ENCODE measurements around the gene WDR81. TPM values are rescaled to one million over a fixed set of nuclear protein-coding genes. Genes with fewer than 3 reads are reported as not detected.
"Not testable (repeated sequence)": the region's sequence is repeated elsewhere in the genome, so short reads cannot be mapped to it uniquely, and the experiment has no call there.

Gene WDR81
- total and polyA plus RNA-seq, 11 donors, result 7.2 to 29.0 (median 9.3) TPM

DNA sequence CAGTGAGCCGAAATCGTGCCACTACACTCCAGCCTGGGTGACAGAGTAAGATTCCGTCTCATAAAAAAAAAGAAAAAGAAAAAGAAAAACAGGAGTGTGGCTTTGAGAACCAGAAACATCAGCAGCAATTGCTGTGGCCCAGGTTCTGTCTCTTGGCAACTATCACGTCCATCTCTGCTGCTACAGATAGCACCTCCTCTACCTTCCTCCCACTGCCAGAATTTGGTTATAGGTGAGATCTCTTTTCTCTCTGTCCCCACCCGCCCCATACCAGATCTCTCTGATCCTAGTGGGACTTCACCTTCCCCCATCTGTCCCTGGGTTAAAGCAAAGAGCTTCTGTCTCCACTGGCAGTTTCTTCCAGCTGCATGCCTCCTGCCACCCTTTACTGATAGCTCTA, 17.4 kb upstream of the WDR81 start:
- DNase-seq, result no peak
- H3K9me3 ChIP-seq, result no peaks in the 10 kb centered on the region

DNA sequence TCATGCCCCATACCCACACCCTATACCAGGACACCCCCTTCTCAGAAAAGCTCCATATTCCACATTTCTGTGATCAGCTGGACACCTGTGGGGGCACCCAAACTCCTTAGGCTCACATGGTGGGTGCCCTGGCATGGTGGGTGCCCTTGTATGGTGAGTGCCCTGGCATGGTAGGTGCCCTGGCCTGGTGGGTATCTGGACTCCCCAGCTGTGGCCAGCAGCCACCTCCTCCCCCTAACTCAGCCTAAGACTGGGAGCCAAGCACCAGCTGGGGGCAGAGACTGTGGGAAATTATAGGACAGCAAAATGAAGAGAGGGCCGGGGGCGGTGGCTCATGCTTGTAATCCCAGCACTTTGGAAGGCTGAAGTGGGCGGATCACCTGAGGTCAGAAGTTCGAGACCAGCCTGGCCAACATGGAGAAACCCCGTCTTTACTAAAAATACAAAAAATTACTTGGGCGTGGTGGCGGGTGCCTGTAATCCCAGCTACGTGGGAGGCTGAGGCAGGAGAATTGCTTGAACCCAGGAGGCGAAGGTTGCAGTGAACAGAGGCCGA, 15.6 kb upstream of the WDR81 start:
- Histone ChIP-seq H3K4me3 (peak overlapping the region in 1 of 12 donors; percentile 98), H3K4me1 (peaks cover 2 to 46% (median 35%) of the 10 kb centered on the region in 12 donors), H3K36me3 (peaks cover 0 to 32% (median 29%) of the 10 kb centered on the region in 9 donors)
- WGBS, 4 donors, result 90 to 95% (median 93%) methylated on average over 10 of the region's 10 CpGs
- not testable (repeated sequence) for H3K27me3 ChIP-seq, DNase-seq, ATAC-seq, H3K9me3 ChIP-seq, H3K27ac ChIP-seq
- intact Hi-C loops (cut with DNase I), result loop anchor here in 1 of 10 donors (5.0 kb wide), 1 partner anchor 37 kb away; no protein-coding TSS in a partner anchor

More for the DNA sequence above, 17.4 kb upstream of the WDR81 start:
- no peaks in the 10 kb centered on the region for H3K27me3 ChIP-seq
- no peak overlapping the region for H3K27ac ChIP-seq
- WGBS, 4 donors, result 92 to 93% (median 93%) methylated on average over 5 of the region's 5 CpGs
- H3K4me1 ChIP-seq, result peaks cover 0 to 29% (median 20%) of the 10 kb centered on the region in 12 donors
- ATAC-seq, result no peak
- TF ChIP-seq POLR2A (IDR thresholded peaks at IDR 0.05), result no peak
- TF ChIP-seq, protein P1, sequence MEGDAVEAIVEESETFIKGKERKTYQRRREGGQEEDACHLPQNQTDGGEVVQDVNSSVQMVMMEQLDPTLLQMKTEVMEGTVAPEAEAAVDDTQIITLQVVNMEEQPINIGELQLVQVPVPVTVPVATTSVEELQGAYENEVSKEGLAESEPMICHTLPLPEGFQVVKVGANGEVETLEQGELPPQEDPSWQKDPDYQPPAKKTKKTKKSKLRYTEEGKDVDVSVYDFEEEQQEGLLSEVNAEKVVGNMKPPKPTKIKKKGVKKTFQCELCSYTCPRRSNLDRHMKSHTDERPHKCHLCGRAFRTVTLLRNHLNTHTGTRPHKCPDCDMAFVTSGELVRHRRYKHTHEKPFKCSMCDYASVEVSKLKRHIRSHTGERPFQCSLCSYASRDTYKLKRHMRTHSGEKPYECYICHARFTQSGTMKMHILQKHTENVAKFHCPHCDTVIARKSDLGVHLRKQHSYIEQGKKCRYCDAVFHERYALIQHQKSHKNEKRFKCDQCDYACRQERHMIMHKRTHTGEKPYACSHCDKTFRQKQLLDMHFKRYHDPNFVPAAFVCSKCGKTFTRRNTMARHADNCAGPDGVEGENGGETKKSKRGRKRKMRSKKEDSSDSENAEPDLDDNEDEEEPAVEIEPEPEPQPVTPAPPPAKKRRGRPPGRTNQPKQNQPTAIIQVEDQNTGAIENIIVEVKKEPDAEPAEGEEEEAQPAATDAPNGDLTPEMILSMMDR (IDR thresholded peaks at IDR 0.05), result no peak
- intact Hi-C loops (cut with DNase I), result loop anchor here in 1 of 10 donors (5.0 kb wide), 1 partner anchor 35 kb away; no protein-coding TSS in a partner anchor
- H3K4me3 ChIP-seq, result no peak overlapping the region
- H3K36me3 ChIP-seq, result peaks cover 0 to 14% (median 12%) of the 10 kb centered on the region in 9 donors

DNA sequence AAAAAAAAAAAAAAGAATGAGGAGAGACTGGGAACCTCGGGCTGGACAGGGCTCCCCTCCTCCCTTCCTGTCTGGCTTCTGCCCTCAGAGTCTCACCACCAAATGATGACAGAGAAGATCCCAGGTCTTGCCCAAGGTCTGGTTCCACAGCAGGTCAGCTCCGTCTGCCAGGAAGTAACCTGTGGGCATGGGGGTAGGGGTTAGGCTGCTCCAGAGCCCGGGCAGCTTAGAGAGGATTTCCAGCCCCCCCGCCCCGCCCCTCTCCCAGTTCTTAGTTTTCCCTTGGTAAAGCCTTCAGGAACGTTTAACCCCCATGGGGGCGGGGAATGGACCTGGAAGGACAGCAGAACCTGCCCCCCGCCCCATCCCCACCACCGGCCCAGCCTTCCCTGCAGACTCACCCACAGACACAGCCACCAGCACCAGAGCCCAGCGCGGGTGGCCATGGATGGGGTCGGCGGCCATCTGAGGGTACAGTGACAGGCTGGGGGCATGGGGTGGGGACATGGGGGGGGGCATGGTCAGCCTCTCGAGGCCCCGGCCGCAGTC, 15.0 kb upstream of the WDR81 start:
- Histone ChIP-seq H3K36me3 (peaks cover 0 to 37% (median 32%) of the 10 kb centered on the region in 9 donors), H3K27ac (peak overlapping the region in 10 of 12 donors; percentile 64 to 88 (median 81)), H3K9me3 (no peaks in the 10 kb centered on the region), H3K4me1 (peaks cover 4 to 51% (median 39%) of the 10 kb centered on the region in 12 donors), H3K27me3 (no peaks in the 10 kb centered on the region), H3K4me3 (peak overlapping the region; percentile 57 to 98 (median 75))
- 7 to 21% (median 12%) methylated on average over 6 to 16 of the region's 16 CpGs for WGBS, 4 donors
- DNase-seq (peak in 1 of 5 donors; percentile 35), ATAC-seq (peak in 1 of 4 donors; percentile 8)
- intact Hi-C loops (cut with DNase I), result loop anchor here in 1 of 10 donors (5.0 kb wide), 1 partner anchor 37 kb away; no protein-coding TSS in a partner anchor
- TF ChIP-seq, protein P1 (IDR thresholded peaks at IDR 0.05), result no peak
- TF ChIP-seq POLR2A (IDR thresholded peaks at IDR 0.05), result no peak

DNA sequence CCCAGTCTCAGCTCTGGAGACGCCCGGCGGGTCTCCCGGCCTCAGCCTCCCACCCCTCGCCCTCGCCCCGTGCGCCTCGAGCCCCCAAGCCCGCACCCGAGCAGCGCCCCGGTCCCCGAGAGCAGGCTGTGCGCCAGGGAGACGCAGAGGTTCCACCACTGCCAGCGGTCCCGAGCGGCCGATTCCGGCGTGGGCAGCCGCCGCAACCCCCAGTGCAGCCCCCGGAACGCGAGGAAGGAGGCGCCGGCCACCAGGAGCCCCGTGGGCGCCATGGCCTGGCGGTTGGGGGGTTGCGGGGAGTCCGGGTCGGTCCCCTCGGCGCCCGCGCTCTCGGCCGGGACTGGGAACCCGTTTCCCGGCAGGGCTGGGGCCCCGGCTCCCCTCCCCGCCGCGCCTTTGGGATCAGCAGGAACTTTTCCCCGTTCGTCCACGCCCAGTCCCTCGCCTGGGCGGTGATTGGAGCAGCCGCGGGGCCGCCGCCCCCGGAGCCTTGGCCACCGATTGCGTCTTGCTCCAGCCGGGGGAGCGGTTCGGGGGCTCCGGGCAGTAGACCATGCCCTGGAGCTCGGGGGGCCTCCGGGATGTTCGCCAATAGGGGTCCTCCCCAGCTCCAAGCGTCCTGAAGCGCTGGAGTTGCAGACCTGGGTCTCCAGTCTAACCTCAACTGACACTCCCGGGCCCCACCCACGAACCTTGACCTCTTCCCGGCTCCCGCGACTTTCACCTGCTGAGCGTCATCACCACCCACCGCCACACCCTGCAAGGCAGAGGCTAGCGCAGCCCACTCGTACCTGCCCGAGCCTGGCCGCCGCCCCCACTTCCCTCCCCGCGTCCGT, 14.3 kb upstream of the WDR81 start, which contains the start of gene TLCD2:
Gene TLCD2, minus strand, starts transcription at position 407 of the 836 bp plus-strand sequence. Its CDS starts 135 bp downstream, at position 272.
- ATAC-seq, result peak in 3 of 4 donors; percentile 20 to 54 (median 50)
- no peaks in the 10 kb centered on the region for H3K9me3 ChIP-seq
- intact Hi-C loops (cut with DNase I), result loop anchor here in 6 of 10 donors (2.0 to 10.0 kb wide), 7 partner anchors 25 to 685 kb away; partner anchors contain the start of genes OVCA2 (in 1 of the 6) and PRPF8 (in 1 of the 6)
- no peaks in the 10 kb centered on the region for H3K27me3 ChIP-seq
- peaks cover 0 to 37% (median 32%) of the 10 kb centered on the region in 9 donors for H3K36me3 ChIP-seq
- TF ChIP-seq, protein P1 (IDR thresholded peaks at IDR 0.05), result no peak
- peak in 1 of 2 donors; percentile 67 for TF ChIP-seq POLR2A (IDR thresholded peaks at IDR 0.05)
- DNase-seq, result peak; percentile 81 to 88 (median 84)
- peak within 1 kb of the TSS; percentile 57 to 98 (median 75) for H3K4me3 ChIP-seq
- peak within 1 kb of the TSS; percentile 15 to 88 (median 80) for H3K27ac ChIP-seq
- H3K4me1 ChIP-seq, result peaks cover 4 to 55% (median 42%) of the 10 kb centered on the region in 12 donors
- 2 to 5% (median 3%) methylated on average over 19 to 83 of the region's 83 CpGs for WGBS, 4 donors

Measured in heart left ventricle (tissue), 16 donors.